Karpas-422 (cell line): Measurements from ENCODE around the gene GRIP1. TPM values are rescaled to one million over a fixed set of nuclear protein-coding genes. Genes with fewer than 3 reads are reported as not detected.

Experiments
- DNase-seq: peaks from one replicate; pipeline ENCODE4 v3.0.0-alpha.2; 2015
- H2AFZ ChIP-seq: fragments of 200-600 bp; sonication (generic); 2 replicates; pipeline ENCODE4 v1.6.1; 2014; ENCODE audit warnings: antibody characterized with exemption, low read length, mixed read lengths
- H3K27ac ChIP-seq: fragments of 200-600 bp; sonication (generic); 2 replicates; pipeline ENCODE4 v1.5.1; 2014; ENCODE audit warnings: mild to moderate bottlenecking, low read length, moderate library complexity
- H3K27me3 ChIP-seq: fragments of 200-600 bp; sonication (generic); 2 replicates; pipeline ENCODE4 v1.6.1; 2014; ENCODE audit warnings: low read length, mixed read lengths
- H3K36me3 ChIP-seq: fragments of 200-600 bp; sonication (generic); 2 replicates; pipeline ENCODE4 v1.6.1; 2014; ENCODE audit warnings: low read length, mixed read lengths; ENCODE audit not compliant: insufficient read depth
- H3K4me1 ChIP-seq: fragments of 200-600 bp; sonication (generic); 2 replicates; pipeline ENCODE4 v1.6.1; 2014; ENCODE audit warnings: mild to moderate bottlenecking, low read length, mixed read lengths
- H3K4me2 ChIP-seq: fragments of 200-600 bp; sonication (generic); 2 replicates; pipeline ENCODE4 v1.6.1; 2014; ENCODE audit warnings: low read length, low read depth, mild to moderate bottlenecking; ENCODE audit not compliant: poor library complexity, severe bottlenecking
- H3K4me3 ChIP-seq: fragments of 200-600 bp; sonication (generic); 2 replicates; pipeline ENCODE4 v1.5.1; 2014; ENCODE audit warnings: mild to moderate bottlenecking, antibody characterized with exemption, low read length, mixed read lengths
- H3K79me2 ChIP-seq: fragments of 200-600 bp; sonication (generic); 2 replicates; pipeline ENCODE4 v1.6.1; 2014; ENCODE audit warnings: mild to moderate bottlenecking, low read length, mixed read lengths
- H3K9ac ChIP-seq: fragments of 200-600 bp; sonication (generic); 2 replicates; pipeline ENCODE4 v1.6.0; 2014; ENCODE audit warnings: low read length
- H3K9me2 ChIP-seq: fragments of 200-600 bp; sonication (generic), shearing (Covaris generic); replicated peaks from 2 replicates; pipeline ENCODE4 v1.6.0; 2014; ENCODE audit warnings: mild to moderate bottlenecking, low read length, moderate library complexity; ENCODE audit not compliant: insufficient read depth
- H3K9me3 ChIP-seq: fragments of 300-700, 200-600 bp; sonication (generic); 2 replicates; pipeline ENCODE4 v1.6.1; 2014; ENCODE audit warnings: low read length, mixed read lengths
- H4K20me1 ChIP-seq: fragments of 200-600 bp; sonication (generic); 2 replicates; pipeline ENCODE4 v1.6.1; 2014; ENCODE audit warnings: mild to moderate bottlenecking, antibody characterized with exemption, low read length, low read depth; ENCODE audit not compliant: insufficient read depth
- total RNA-seq: library from RNA; depleted of rRNA; stranded (reverse); fragments of >200 nt; shearing (Covaris generic); gene quantifications from 2 replicates; pipeline ENCODE4 v1.2.3, GENCODE V29; 2014; ENCODE audit warnings: low replicate concordance

The GRIP1 gene
- total RNA-seq, 1 experiment from 2014 or later: 4.5 TPM

DNA sequence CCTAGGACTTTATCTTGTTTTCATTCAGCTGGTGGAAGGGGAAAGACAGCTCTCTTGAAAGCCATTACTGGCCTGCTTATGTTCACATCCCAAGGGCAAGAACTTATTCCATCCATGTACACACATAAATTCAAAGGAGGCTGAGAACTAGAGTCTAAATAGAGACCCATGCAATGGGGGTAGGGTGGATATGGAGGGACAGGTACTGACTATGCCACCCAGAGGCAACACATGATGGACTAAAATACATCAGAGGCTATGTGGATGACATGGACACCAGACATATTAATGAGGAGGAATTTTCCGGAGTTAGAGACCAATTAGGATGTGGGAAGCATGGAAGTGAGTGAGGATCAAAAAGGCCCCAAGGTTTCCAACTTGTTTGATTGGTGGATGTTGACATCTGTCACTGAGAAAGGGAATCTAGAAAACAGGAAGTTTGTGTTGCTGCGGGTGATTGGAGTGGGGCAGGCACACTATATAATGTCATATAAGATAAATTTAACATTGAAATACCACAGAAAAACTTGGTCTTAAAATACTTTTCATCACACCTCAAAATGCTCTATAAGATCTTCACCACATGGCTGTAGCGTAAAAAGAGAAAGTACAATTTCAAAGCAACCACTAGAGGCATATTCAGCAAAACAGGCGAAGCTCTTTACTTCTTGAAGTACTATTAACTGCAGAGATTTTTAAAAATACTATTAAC, 130.4 kb downstream of the GRIP1 start:
- Histone ChIP-seq H3K4me3 (no peak overlapping the region), H2AFZ (peak overlapping the region; percentile 71; the same call in 1 of the 2 replicates), H3K4me2 (no peak overlapping the region)

DNA sequence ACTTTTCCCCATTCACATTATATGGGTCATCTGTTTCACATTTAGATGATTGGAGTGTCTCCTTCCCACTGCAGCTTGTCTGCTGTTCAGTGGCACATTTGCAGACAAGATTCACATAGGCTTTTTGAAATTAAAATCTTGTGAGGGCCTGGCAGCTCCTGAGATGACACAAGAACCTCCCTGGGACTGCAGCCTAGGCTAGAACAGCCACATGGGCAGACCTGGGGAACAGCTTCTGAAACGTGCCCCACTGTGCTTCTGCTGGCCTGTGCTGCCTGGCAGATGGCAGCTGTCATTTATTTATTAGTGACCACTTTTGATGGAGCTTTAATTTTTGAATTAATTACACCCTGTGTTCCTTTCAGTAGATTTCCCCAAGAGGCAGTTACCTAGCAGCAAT, 137.4 kb downstream of the GRIP1 start:
- H3K4me1 ChIP-seq: no peaks in the 10 kb centered on the region
- H2AFZ ChIP-seq: no peak overlapping the region
- H3K27ac ChIP-seq: no peak overlapping the region
- H3K4me3 ChIP-seq: no peak overlapping the region
- no peaks in the 10 kb centered on the region for H3K9me2 ChIP-seq
- H3K9ac ChIP-seq: no peak overlapping the region
- no peaks in the 10 kb centered on the region for H3K79me2 ChIP-seq
- H4K20me1 ChIP-seq: no peaks in the 10 kb centered on the region
- no peak for DNase-seq
- no peaks in the 10 kb centered on the region for H3K36me3 ChIP-seq
- no peaks in the 10 kb centered on the region for H3K9me3 ChIP-seq
- no peaks in the 10 kb centered on the region for H3K27me3 ChIP-seq
- H3K4me2 ChIP-seq: no peak overlapping the region

More for the DNA sequence above, 130.4 kb downstream of the GRIP1 start:
- Histone ChIP-seq H3K27ac (no peak overlapping the region), H3K36me3 (no peaks in the 10 kb centered on the region), H3K9me2 (no peaks in the 10 kb centered on the region), H3K9me3 (no peaks in the 10 kb centered on the region), H3K4me1 (peaks cover 12% of the 10 kb centered on the region; the same call in 1 of the 2 replicates), H3K9ac (no peak overlapping the region), H4K20me1 (no peaks in the 10 kb centered on the region), H3K27me3 (no peaks in the 10 kb centered on the region), H3K79me2 (no peaks in the 10 kb centered on the region)
- no peak for DNase-seq

DNA sequence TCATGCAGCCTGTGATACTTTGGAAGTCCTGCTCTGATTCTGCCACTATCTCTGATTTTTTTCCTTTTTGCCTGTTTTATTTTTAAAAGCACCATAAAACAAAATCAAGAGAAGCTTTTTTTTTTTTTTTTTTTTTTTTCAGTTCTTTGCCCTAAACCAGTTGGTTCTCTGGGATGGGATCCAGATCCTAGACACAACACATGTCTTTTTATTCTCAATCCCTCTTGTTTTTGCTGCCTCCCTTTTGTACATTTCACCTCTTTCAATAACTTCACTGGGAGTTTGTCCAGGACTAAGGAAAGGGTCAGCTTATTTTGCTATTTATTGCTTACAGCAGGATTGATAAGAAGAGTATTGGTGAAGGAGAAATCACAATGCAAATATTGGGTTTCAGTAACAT, 139.4 kb downstream of the GRIP1 start:
- no peak overlapping the region for H3K4me2 ChIP-seq
- no peaks in the 10 kb centered on the region for H3K79me2 ChIP-seq
- H3K9ac ChIP-seq: no peak overlapping the region
- H3K36me3 ChIP-seq: no peaks in the 10 kb centered on the region
- no peaks in the 10 kb centered on the region for H4K20me1 ChIP-seq
- no peak overlapping the region for H2AFZ ChIP-seq
- H3K27ac ChIP-seq: no peak overlapping the region
- no peaks in the 10 kb centered on the region for H3K4me1 ChIP-seq
- no peaks in the 10 kb centered on the region for H3K9me3 ChIP-seq
- H3K27me3 ChIP-seq: no peaks in the 10 kb centered on the region
- no peaks in the 10 kb centered on the region for H3K9me2 ChIP-seq
- DNase-seq: no peak
- H3K4me3 ChIP-seq: no peak overlapping the region

DNA sequence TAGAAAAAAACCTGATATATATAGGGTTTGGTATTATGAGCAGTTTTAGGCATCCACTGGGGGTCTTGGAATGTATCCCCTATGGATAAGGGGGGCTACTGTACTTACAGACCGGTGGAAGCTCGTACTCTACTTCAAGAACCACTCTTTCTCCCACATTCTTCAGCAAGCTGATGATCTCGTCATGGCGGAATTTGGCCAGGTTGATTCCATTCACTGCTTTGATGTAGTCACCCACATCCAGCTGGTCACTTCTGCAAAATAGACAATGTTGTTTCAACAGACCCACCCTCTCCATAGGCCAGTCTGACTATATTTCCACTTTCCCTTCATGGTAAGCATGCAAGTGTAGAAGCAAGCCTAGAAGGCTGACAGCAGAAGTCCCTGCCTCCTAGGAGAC, 139.9 kb downstream of the GRIP1 start:
- Histone ChIP-seq H3K36me3 (no peaks in the 10 kb centered on the region), H3K79me2 (no peaks in the 10 kb centered on the region), H3K27me3 (no peaks in the 10 kb centered on the region), H3K4me1 (peaks cover 4% of the 10 kb centered on the region), H3K9me2 (no peaks in the 10 kb centered on the region), H2AFZ (no peak overlapping the region), H3K9me3 (no peaks in the 10 kb centered on the region), H3K4me2 (no peak overlapping the region), H4K20me1 (no peaks in the 10 kb centered on the region), H3K9ac (no peak overlapping the region), H3K4me3 (no peak overlapping the region), H3K27ac (no peak overlapping the region)
- no peak for DNase-seq

DNA sequence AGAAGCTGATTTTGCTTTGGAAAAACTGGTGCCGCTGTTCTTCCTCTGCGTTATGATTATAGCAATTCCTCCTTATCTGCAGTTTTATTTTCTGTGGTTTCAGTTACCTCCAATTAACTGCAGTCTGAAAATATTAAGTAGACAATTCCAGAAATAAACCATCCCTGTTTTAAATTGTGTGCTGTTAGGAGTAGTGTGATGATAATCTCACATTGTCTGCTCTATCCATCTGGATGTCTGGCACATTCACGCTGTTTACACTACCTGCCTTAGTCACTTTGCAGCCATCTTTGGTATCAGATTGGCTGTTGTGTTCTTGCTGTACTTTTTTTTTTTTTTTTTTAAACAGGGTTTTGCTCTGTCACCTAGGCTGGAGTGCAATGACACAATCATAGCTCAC, 141.0 kb downstream of the GRIP1 start:
- Histone ChIP-seq H3K27me3 (no peaks in the 10 kb centered on the region), H3K9me3 (no peaks in the 10 kb centered on the region), H3K4me1 (peaks cover 8% of the 10 kb centered on the region), H3K79me2 (no peaks in the 10 kb centered on the region), H3K27ac (no peak overlapping the region), H2AFZ (no peak overlapping the region), H3K4me3 (no peak overlapping the region), H4K20me1 (no peaks in the 10 kb centered on the region), H3K36me3 (no peaks in the 10 kb centered on the region), H3K4me2 (no peak overlapping the region), H3K9ac (no peak overlapping the region), H3K9me2 (no peaks in the 10 kb centered on the region)
- DNase-seq: no peak

DNA sequence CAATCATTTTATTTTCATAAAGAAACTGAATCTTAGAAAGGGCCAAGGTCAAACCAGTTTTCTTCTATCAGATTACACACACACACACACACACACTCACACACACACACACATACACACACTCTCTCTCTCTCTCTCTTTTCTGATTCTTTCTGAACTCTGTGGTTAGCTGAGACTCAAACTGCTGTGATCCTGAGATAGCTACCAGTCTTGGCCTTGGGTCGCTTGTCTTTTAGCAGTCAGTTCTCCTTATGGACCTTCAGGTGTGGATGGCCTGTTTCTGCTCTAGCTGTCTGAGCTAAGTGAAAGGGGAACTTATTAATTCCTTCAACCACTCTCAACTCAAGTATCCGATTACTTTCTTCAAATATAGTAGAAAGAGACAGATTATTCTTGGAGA, 145.1 kb downstream of the GRIP1 start:
- Histone ChIP-seq H3K27ac (no peak overlapping the region), H3K36me3 (no peaks in the 10 kb centered on the region), H3K9ac (no peak overlapping the region), H4K20me1 (no peaks in the 10 kb centered on the region), H3K79me2 (no peaks in the 10 kb centered on the region), H2AFZ (no peak overlapping the region), H3K4me2 (no peak overlapping the region), H3K27me3 (no peaks in the 10 kb centered on the region), H3K4me1 (peaks cover 8% of the 10 kb centered on the region), H3K9me3 (no peaks in the 10 kb centered on the region), H3K4me3 (no peak overlapping the region), H3K9me2 (no peaks in the 10 kb centered on the region)
- DNase-seq: peak; percentile 57

DNA sequence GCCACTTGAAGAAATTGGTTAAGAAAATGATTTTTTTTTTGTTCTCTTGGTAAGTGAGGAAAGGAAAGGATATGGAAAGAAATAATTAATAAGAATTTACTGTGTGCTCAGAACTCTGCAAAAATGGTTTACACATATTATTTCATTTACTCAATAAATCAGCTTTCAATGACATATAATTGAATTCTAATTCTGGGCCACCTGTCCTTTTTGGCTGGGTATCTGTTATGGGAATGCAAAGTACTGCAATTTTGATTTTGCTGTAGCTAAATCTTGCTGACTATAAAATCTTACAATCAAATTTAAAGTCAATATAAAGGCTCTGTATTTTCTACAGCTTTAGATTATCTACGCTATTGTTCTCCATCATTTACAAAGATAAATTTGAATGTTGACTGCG, 147.1 kb downstream of the GRIP1 start:
- no peaks in the 10 kb centered on the region for H3K9me3 ChIP-seq
- no peak overlapping the region for H3K9ac ChIP-seq
- H3K27me3 ChIP-seq: no peaks in the 10 kb centered on the region
- DNase-seq: no peak
- H3K36me3 ChIP-seq: no peaks in the 10 kb centered on the region
- H3K27ac ChIP-seq: no peak overlapping the region
- H4K20me1 ChIP-seq: no peaks in the 10 kb centered on the region
- H3K4me3 ChIP-seq: no peak overlapping the region
- H3K4me1 ChIP-seq: peaks cover 8% of the 10 kb centered on the region
- no peak overlapping the region for H3K4me2 ChIP-seq
- no peaks in the 10 kb centered on the region for H3K9me2 ChIP-seq
- H3K79me2 ChIP-seq: no peaks in the 10 kb centered on the region
- no peak overlapping the region for H2AFZ ChIP-seq

DNA sequence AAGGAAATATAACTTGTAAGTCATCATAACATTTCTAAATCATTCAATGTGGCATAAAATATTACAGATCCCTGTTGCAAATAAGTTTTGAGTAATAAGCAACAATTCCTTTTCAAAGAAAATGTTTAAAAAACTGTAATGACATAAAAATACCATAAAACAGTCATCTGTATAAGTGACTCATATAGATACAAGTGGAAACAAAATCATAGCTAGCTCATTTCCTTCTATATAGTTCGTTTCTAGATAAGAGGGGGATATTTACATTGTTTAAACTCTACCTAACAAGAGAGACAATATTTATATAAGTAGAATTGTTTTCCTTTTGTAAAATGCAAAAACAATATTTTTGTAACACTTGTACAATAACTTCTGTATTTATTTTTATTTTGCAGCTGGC, 148.9 kb downstream of the GRIP1 start:
- no peak overlapping the region for H2AFZ ChIP-seq
- no peaks in the 10 kb centered on the region for H3K9me2 ChIP-seq
- no peaks in the 10 kb centered on the region for H3K36me3 ChIP-seq
- H3K9ac ChIP-seq: no peak overlapping the region
- no peak overlapping the region for H3K4me2 ChIP-seq
- peaks cover 8% of the 10 kb centered on the region for H3K4me1 ChIP-seq
- no peak overlapping the region for H3K27ac ChIP-seq
- DNase-seq: no peak
- no peak overlapping the region for H3K4me3 ChIP-seq
- no peaks in the 10 kb centered on the region for H4K20me1 ChIP-seq
- H3K79me2 ChIP-seq: no peaks in the 10 kb centered on the region
- no peaks in the 10 kb centered on the region for H3K9me3 ChIP-seq
- H3K27me3 ChIP-seq: no peaks in the 10 kb centered on the region
